ENCODE results near the gene COX6A2.
"Not testable (repeated sequence)": the region's sequence is repeated elsewhere in the genome, so short reads cannot be mapped to it uniquely, and the experiment has no call there.

Gene COX6A2

DNA sequence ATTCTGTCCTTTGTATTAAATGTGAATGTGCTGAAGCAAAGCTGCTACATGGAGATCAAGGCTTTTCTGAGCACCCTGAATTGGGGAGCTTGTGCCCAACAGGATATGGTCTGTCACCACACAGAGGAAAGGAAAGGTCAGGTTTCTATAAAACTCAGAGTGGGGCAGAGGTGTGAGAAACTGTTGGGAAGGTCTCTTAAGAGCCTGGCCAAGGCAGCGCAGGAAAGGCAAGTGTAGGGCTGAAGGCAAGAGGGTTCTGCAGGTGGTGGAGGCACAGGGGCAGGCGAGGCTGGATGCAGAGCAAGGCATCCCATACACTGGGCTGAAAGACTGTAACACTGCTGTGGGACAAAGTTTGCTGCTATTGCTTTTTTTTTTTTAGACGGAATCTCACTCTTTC is 8.1 kb downstream of the COX6A2 start:
- DNase-seq (ENCODE audit: low read depth) = no peak
- TF ChIP-seq, protein P1, sequence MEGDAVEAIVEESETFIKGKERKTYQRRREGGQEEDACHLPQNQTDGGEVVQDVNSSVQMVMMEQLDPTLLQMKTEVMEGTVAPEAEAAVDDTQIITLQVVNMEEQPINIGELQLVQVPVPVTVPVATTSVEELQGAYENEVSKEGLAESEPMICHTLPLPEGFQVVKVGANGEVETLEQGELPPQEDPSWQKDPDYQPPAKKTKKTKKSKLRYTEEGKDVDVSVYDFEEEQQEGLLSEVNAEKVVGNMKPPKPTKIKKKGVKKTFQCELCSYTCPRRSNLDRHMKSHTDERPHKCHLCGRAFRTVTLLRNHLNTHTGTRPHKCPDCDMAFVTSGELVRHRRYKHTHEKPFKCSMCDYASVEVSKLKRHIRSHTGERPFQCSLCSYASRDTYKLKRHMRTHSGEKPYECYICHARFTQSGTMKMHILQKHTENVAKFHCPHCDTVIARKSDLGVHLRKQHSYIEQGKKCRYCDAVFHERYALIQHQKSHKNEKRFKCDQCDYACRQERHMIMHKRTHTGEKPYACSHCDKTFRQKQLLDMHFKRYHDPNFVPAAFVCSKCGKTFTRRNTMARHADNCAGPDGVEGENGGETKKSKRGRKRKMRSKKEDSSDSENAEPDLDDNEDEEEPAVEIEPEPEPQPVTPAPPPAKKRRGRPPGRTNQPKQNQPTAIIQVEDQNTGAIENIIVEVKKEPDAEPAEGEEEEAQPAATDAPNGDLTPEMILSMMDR (conservative IDR thresholded peaks at IDR 0.05; ENCODE audit: low read depth, low read length) = no peak
- H3K4me3 ChIP-seq (ENCODE audit: low read length) = no peak overlapping the region

DNA sequence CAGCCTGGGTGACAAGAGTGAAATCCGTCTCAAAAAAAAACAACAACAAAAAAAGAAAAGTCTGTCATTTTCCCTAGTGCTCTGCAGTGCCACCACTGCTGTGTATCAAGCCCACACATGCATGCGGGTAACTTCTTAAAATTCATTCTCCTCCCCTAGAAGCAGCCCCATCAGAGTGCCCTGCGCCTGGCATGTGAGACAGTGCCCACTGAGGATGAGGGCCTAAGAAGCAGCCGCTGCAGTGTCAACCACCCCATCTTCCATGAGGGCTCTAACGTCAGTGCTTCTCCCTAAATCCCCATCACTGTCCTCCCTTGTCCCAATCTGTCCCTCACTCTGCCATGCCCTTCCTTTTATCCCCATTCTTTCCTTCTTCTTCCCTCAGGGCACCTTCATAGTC is 10.2 kb downstream of the COX6A2 start:
- DNase-seq (ENCODE audit: low read depth) = no peak
- TF ChIP-seq, protein P1 (conservative IDR thresholded peaks at IDR 0.05; ENCODE audit: low read depth, low read length) = no peak
- H3K4me3 ChIP-seq (ENCODE audit: low read length) = no peak overlapping the region

DNA sequence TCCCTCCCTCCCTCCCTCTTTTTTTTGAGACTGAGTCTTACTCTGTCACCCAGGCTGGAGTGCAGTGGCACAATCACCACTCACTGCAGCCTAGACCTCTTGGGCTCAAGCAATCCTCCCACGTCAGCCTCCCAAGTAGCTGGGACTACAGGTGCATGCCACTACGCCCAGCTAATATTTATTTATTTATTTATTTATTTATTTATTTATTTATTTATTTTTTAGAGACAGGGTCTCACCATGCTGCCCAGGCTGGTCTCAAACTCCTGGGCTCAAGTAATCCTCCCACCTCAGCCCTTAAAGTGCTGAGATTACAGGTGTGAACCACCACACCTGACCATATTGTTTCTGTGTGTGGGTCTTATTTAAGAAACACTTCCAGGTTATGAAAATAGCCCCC is 11.1 kb downstream of the COX6A2 start:
- DNase-seq (ENCODE audit: low read depth); H3K4me3 ChIP-seq (ENCODE audit: low read length): not testable (repeated sequence)

DNA sequence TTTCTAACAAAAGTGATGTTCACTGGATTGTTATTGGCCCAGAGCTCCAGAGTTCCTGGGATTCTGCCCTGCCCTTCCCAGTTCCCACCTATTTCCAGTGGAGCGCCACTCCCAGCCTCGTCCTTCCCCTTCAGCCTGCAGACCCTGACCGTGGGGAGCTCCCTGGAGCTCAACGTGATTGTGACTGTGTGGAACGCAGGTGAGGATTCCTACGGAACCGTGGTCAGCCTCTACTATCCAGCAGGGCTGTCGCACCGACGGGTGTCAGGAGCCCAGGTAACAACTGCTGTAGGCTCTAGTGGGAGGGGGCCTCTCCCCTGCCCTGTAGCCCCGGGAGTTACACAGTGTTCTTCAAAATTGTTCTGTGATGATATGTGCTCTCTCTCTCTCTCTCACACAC is 11.8 kb downstream of the COX6A2 start:
- TF ChIP-seq, protein P1 (conservative IDR thresholded peaks at IDR 0.05; ENCODE audit: low read depth, low read length) = no peak
- no peak overlapping the region for H3K4me3 ChIP-seq (ENCODE audit: low read length)
- no peak for DNase-seq (ENCODE audit: low read depth)

DNA sequence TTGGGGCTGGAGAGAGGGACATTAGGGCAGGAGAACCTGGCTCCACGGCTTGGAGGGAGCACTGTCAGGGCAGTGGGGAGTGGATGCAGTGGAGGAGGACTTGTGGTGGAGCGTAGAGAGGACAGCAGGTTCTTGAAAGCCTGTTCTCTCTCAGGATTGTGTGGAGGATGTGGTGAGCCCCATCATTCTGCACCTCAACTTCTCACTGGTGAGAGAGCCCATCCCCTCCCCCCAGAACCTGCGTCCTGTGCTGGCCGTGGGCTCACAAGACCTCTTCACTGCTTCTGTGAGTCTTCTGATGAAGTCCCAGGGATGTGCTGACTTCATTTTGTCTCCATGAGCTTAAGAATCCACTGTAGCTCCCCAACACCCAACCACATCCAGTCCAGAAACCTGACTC is 13.5 kb downstream of the COX6A2 start:
- DNase-seq (ENCODE audit: low read depth) = no peak
- no peak overlapping the region for H3K4me3 ChIP-seq (ENCODE audit: low read length)
- TF ChIP-seq, protein P1 (conservative IDR thresholded peaks at IDR 0.05; ENCODE audit: low read depth, low read length) = no peak

DNA sequence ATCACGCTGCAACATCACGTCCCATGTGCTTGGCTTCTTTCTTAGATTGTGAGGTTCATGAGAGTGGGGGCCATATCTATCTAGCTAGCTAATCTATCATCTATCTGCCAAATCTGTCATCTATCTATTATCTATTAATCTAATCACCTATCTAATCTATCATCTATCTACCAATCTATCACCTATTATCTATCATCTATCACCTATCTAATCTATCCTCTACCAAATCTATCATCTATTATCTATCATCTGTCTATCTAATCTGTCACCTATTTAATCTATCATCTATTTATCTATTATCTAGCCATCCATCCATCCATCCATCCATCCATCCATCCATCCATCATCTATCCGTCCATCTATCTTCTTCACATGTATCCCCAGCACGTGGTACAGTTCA is 14.2 kb downstream of the COX6A2 start:
- TF ChIP-seq, protein P1 (conservative IDR thresholded peaks at IDR 0.05; ENCODE audit: low read depth, low read length) = no peak
- DNase-seq (ENCODE audit: low read depth) = no peak
- H3K4me3 ChIP-seq (ENCODE audit: low read length) = no peak overlapping the region

DNA sequence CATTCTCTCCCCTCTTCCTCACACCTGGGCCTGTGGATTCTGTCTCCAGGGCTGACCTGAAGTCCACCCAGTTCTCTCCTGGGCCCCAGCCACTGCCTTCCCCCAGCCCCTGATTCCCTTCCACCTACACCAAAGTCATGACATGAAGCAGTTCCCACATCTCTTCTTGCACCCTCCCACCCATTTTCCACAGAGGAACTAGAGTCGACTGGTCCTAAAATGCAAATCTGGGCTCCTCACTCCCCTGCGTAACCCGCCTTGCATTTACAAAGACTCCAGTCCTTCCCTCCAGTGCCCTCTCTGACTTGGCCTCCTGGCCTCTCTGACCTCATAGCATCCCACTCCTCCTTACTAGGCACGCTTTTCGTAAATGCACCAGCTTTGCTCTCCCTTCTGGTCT is 14.8 kb downstream of the COX6A2 start:
- no peak overlapping the region for H3K4me3 ChIP-seq (ENCODE audit: low read length)
- no peak for DNase-seq (ENCODE audit: low read depth)
- TF ChIP-seq, protein P1 (conservative IDR thresholded peaks at IDR 0.05; ENCODE audit: low read depth, low read length) = no peak

DNA sequence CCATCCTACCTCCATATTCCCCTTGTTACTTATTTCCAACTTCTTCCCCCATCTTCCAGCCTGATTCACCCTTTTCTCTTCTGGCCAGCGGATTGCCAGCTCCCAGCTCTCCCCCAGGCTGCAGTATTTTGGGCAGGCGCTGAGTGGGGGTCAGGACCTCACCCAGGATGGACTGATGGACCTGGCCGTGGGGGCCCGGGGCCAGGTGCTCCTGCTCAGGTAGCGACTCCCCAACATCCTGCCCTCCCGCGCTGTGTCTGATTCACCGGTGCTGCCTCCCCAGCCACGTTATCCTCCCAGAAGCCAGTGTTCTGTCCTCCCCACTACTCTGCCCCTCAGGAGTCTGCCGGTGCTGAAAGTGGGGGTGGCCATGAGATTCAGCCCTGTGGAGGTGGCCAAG is 15.4 kb downstream of the COX6A2 start:
- TF ChIP-seq, protein P1 (conservative IDR thresholded peaks at IDR 0.05; ENCODE audit: low read depth, low read length) = no peak

More for the DNA sequence above, 15.4 kb downstream of the COX6A2 start:
- no peak overlapping the region for H3K4me3 ChIP-seq (ENCODE audit: low read length)
- no peak for DNase-seq (ENCODE audit: low read depth)
